ENCODE data around the gene LRBA.

Gene LRBA

GRCh38 chr4:150477869-150478268, 537.2 kb downstream of the LRBA start:
- H3K4me3 ChIP-seq (ENCODE audit: low read length): no peak overlapping the region
- no peaks in the 10 kb centered on the region for H3K9me2 ChIP-seq (replicated peaks; ENCODE audit: control insufficient read depth, low read length)
- H3K27me3 ChIP-seq (ENCODE audit: control insufficient read depth, low read length): no peaks in the 10 kb centered on the region
- H3K27ac ChIP-seq (ENCODE audit: low read depth, low read length): no peak overlapping the region
- no peaks in the 10 kb centered on the region for H3F3A ChIP-seq (ENCODE audit: control insufficient read depth, insufficient read depth)
- no peaks in the 10 kb centered on the region for H3K9me3 ChIP-seq (ENCODE audit: control insufficient read depth, insufficient read depth, low read length)
- no peaks in the 10 kb centered on the region for H4K20me1 ChIP-seq (ENCODE audit: control insufficient read depth, insufficient read depth, low read depth, low read length)
- TF ChIP-seq EZH2phosphoT487 (IDR thresholded peaks at IDR 0.05; ENCODE audit: borderline replicate concordance, low read length): no peak
- no peak for TF ChIP-seq CTCF (IDR thresholded peaks at IDR 0.05; ENCODE audit: low read depth, low read length, poor library complexity, severe bottlenecking)
- H3K79me2 ChIP-seq (ENCODE audit: control insufficient read depth, low read length): no peaks in the 10 kb centered on the region
- no peaks in the 10 kb centered on the region for H3K4me1 ChIP-seq (ENCODE audit: control insufficient read depth, low read length)
- no peak overlapping the region for H3K4me2 ChIP-seq (ENCODE audit: low read length)
- no peaks in the 10 kb centered on the region for H3K36me3 ChIP-seq (ENCODE audit: control insufficient read depth, low read length)

GRCh38 chr4:150476776-150477175, 538.3 kb downstream of the LRBA start:
- H3K27ac ChIP-seq (ENCODE audit: low read depth, low read length): no peak overlapping the region

GRCh38 chr4:150475763-150476162, 539.3 kb downstream of the LRBA start:
- TF ChIP-seq CTCF (IDR thresholded peaks at IDR 0.05; ENCODE audit: low read depth, low read length, poor library complexity, severe bottlenecking) (no peak), EZH2phosphoT487 (IDR thresholded peaks at IDR 0.05; ENCODE audit: borderline replicate concordance, low read length) (no peak)
- no peaks in the 10 kb centered on the region for H3K4me1 ChIP-seq (ENCODE audit: control insufficient read depth, low read length)
- no peaks in the 10 kb centered on the region for H3K27me3 ChIP-seq (ENCODE audit: control insufficient read depth, low read length)

More at GRCh38 chr4:150476776-150477175, 538.3 kb downstream of the LRBA start:
- Histone ChIP-seq H4K20me1 (ENCODE audit: control insufficient read depth, insufficient read depth, low read depth, low read length) (no peaks in the 10 kb centered on the region), H3K36me3 (ENCODE audit: control insufficient read depth, low read length) (no peaks in the 10 kb centered on the region), H3K4me2 (ENCODE audit: low read length) (no peak overlapping the region), H3K27me3 (ENCODE audit: control insufficient read depth, low read length) (no peaks in the 10 kb centered on the region), H3F3A (ENCODE audit: control insufficient read depth, insufficient read depth) (no peaks in the 10 kb centered on the region), H3K4me3 (ENCODE audit: low read length) (no peak overlapping the region), H3K9me2 (replicated peaks; ENCODE audit: control insufficient read depth, low read length) (no peaks in the 10 kb centered on the region), H3K79me2 (ENCODE audit: control insufficient read depth, low read length) (no peaks in the 10 kb centered on the region), H3K4me1 (ENCODE audit: control insufficient read depth, low read length) (no peaks in the 10 kb centered on the region), H3K9me3 (ENCODE audit: control insufficient read depth, insufficient read depth, low read length) (no peaks in the 10 kb centered on the region)
- no peak for TF ChIP-seq CTCF (IDR thresholded peaks at IDR 0.05; ENCODE audit: low read depth, low read length, poor library complexity, severe bottlenecking)
- TF ChIP-seq EZH2phosphoT487 (IDR thresholded peaks at IDR 0.05; ENCODE audit: borderline replicate concordance, low read length): no peak

GRCh38 chr4:150464523-150464922, 550.6 kb downstream of the LRBA start:
- Histone ChIP-seq H3K27ac (ENCODE audit: low read depth, low read length) (no peak overlapping the region), H3K9me3 (ENCODE audit: control insufficient read depth, insufficient read depth, low read length) (no peaks in the 10 kb centered on the region), H3K4me3 (ENCODE audit: low read length) (no peak overlapping the region), H3K36me3 (ENCODE audit: control insufficient read depth, low read length) (peaks cover 8% of the 10 kb centered on the region), H3K27me3 (ENCODE audit: control insufficient read depth, low read length) (no peaks in the 10 kb centered on the region), H3K79me2 (ENCODE audit: control insufficient read depth, low read length) (no peaks in the 10 kb centered on the region), H3F3A (ENCODE audit: control insufficient read depth, insufficient read depth) (no peaks in the 10 kb centered on the region), H3K4me1 (ENCODE audit: control insufficient read depth, low read length) (no peaks in the 10 kb centered on the region), H4K20me1 (ENCODE audit: control insufficient read depth, insufficient read depth, low read depth, low read length) (no peaks in the 10 kb centered on the region), H3K9me2 (replicated peaks; ENCODE audit: control insufficient read depth, low read length) (no peaks in the 10 kb centered on the region), H3K4me2 (ENCODE audit: low read length) (no peak overlapping the region)
- TF ChIP-seq CTCF (IDR thresholded peaks at IDR 0.05; ENCODE audit: low read depth, low read length, poor library complexity, severe bottlenecking): no peak
- no peak for TF ChIP-seq EZH2phosphoT487 (IDR thresholded peaks at IDR 0.05; ENCODE audit: borderline replicate concordance, low read length)

More at GRCh38 chr4:150475763-150476162, 539.3 kb downstream of the LRBA start:
- Histone ChIP-seq H3F3A (ENCODE audit: control insufficient read depth, insufficient read depth) (no peaks in the 10 kb centered on the region), H3K9me2 (replicated peaks; ENCODE audit: control insufficient read depth, low read length) (no peaks in the 10 kb centered on the region), H3K9me3 (ENCODE audit: control insufficient read depth, insufficient read depth, low read length) (no peaks in the 10 kb centered on the region), H3K36me3 (ENCODE audit: control insufficient read depth, low read length) (no peaks in the 10 kb centered on the region), H3K4me2 (ENCODE audit: low read length) (no peak overlapping the region), H3K4me3 (ENCODE audit: low read length) (no peak overlapping the region), H3K27ac (ENCODE audit: low read depth, low read length) (no peak overlapping the region), H3K79me2 (ENCODE audit: control insufficient read depth, low read length) (no peaks in the 10 kb centered on the region), H4K20me1 (ENCODE audit: control insufficient read depth, insufficient read depth, low read depth, low read length) (no peaks in the 10 kb centered on the region)
